Liver (tissue), 3 donors: ENCODE measurements around the gene PDGFB.

ENCODE experiments used
- ATF3 ChIP-seq: IDR thresholded peaks from 2 replicates; pipeline ENCODE4 v1.6.1; 2016; ENCODE audit warnings: antibody characterized with exemption
- CTCF ChIP-seq: fragments of 150-350 bp; IDR thresholded peaks from 2 replicates; pipeline ENCODE4 v1.5.1; 2017; ENCODE audit warnings: improper control_type of control experiment, low read depth, low read length; ENCODE audit not compliant: missing input control
- FOXA1 ChIP-seq: IDR thresholded peaks from 2 replicates; pipeline ENCODE4 v1.6.1; 2016; ENCODE audit warnings: antibody characterized with exemption
- GABPA ChIP-seq, 2 donors: IDR thresholded peaks in 1 of 2; conservative IDR thresholded peaks in 1 of 2; 2 replicates each; pipeline ENCODE4 v1.6.1; 2016; ENCODE audit warnings: antibody characterized with exemption in 2 of 2, mild to moderate bottlenecking in 1 of 2, moderate library complexity in 1 of 2
- JUND ChIP-seq, 2 donors: IDR thresholded peaks; 2 replicates each; pipeline ENCODE4 v1.6.1; 2016; ENCODE audit warnings: antibody characterized with exemption in 2 of 2
- NR2F2 ChIP-seq: IDR thresholded peaks from 2 replicates; pipeline ENCODE4 v1.6.1; 2016; ENCODE audit warnings: antibody characterized with exemption
- RXRA ChIP-seq, 2 donors: IDR thresholded peaks; 2 replicates each; pipeline ENCODE4 v1.6.1; 2017 to 2018; ENCODE audit warnings: antibody characterized with exemption in 2 of 2, mild to moderate bottlenecking in 1 of 2
- SP1 ChIP-seq: IDR thresholded peaks from 2 replicates; pipeline ENCODE4 v1.6.1; 2018; ENCODE audit warnings: antibody characterized with exemption, mild to moderate bottlenecking
- TAF1 ChIP-seq: conservative IDR thresholded peaks from 2 replicates; pipeline ENCODE4 v1.6.1; 2016; ENCODE audit warnings: antibody characterized with exemption, mild to moderate bottlenecking
- YY1 ChIP-seq: IDR thresholded peaks from 2 replicates; pipeline ENCODE4 v1.6.1; 2016; ENCODE audit warnings: antibody characterized with exemption, mild to moderate bottlenecking
- TF ChIP-seq, protein P1 (sequence below): IDR thresholded peaks from 2 replicates; pipeline ENCODE4 v1.6.1; 2016; ENCODE audit warnings: antibody characterized with exemption
- TF ChIP-seq, protein P2 (sequence below): IDR thresholded peaks from 2 replicates; pipeline ENCODE4 v1.6.1; 2016; ENCODE audit warnings: antibody characterized with exemption, mild to moderate bottlenecking
- donor health status: healthy.
- donor health status: healthy.

GRCh38 chr22:39188809-39189208 lies 56.0 kb downstream of the PDGFB start:
- TF ChIP-seq, protein P1, sequence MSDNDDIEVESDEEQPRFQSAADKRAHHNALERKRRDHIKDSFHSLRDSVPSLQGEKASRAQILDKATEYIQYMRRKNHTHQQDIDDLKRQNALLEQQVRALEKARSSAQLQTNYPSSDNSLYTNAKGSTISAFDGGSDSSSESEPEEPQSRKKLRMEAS, result no peak
- TF ChIP-seq CTCF (no peak), SP1 (no peak), YY1 (no peak), JUND (IDR thresholded peaks at IDR 0.05) (no peak), ATF3 (no peak), RXRA (IDR thresholded peaks at IDR 0.05) (no peak), FOXA1 (no peak), NR2F2 (no peak), TAF1 (no peak), GABPA (IDR thresholded peaks at IDR 0.05 in 1 of 2, conservative IDR thresholded peaks at IDR 0.05 in 1 of 2) (no peak)
- TF ChIP-seq, protein P2, sequence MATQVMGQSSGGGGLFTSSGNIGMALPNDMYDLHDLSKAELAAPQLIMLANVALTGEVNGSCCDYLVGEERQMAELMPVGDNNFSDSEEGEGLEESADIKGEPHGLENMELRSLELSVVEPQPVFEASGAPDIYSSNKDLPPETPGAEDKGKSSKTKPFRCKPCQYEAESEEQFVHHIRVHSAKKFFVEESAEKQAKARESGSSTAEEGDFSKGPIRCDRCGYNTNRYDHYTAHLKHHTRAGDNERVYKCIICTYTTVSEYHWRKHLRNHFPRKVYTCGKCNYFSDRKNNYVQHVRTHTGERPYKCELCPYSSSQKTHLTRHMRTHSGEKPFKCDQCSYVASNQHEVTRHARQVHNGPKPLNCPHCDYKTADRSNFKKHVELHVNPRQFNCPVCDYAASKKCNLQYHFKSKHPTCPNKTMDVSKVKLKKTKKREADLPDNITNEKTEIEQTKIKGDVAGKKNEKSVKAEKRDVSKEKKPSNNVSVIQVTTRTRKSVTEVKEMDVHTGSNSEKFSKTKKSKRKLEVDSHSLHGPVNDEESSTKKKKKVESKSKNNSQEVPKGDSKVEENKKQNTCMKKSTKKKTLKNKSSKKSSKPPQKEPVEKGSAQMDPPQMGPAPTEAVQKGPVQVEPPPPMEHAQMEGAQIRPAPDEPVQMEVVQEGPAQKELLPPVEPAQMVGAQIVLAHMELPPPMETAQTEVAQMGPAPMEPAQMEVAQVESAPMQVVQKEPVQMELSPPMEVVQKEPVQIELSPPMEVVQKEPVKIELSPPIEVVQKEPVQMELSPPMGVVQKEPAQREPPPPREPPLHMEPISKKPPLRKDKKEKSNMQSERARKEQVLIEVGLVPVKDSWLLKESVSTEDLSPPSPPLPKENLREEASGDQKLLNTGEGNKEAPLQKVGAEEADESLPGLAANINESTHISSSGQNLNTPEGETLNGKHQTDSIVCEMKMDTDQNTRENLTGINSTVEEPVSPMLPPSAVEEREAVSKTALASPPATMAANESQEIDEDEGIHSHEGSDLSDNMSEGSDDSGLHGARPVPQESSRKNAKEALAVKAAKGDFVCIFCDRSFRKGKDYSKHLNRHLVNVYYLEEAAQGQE, result no peak
